Measurements from ENCODE around the gene SIX2. TPM values are rescaled to one million over a fixed set of nuclear protein-coding genes. Genes with fewer than 3 reads are reported as not detected.

Gene SIX2
- total and polyA plus RNA-seq, 7 experiments from 2014 or later = not detected

GRCh38 chr2:45009928-45010701 lies 863 bp upstream of the SIX2 start:
- ChIA-PET CTCF (no interaction called here), POLR2A (no interaction called here)
- Histone ChIP-seq H3K27ac (ENCODE audit: low read depth, low read length) (no peak overlapping the region), H3K4me3 (ENCODE audit: low read length) (no peak overlapping the region), H3K4me1 (ENCODE audit: control insufficient read depth in 2 of 2, insufficient read depth in 2 of 2, low read length in 2 of 2) (no peaks in the 10 kb centered on the region), H3K27me3 (ENCODE audit: control insufficient read depth in 2 of 2, insufficient read depth in 2 of 2, low read length in 2 of 2) (peaks cover 4 to 5% of the 10 kb centered on the region in 2 donors), H3K36me3 (ENCODE audit: control insufficient read depth in 2 of 3, insufficient read depth in 3 of 3, low read length in 3 of 3) (no peaks in the 10 kb centered on the region), H3K9me3 (ENCODE audit: control insufficient read depth in 2 of 3, low read length in 3 of 3) (no peaks in the 10 kb centered on the region)
- Mint-ChIP-seq H3K27me3 (peaks cover 60 to 82% (median 73%) of the 10 kb centered on the region in 5 donors), H3K4me1 (peaks cover 8 to 46% (median 37%) of the 10 kb centered on the region in 7 donors), H3K4me3 (peak overlapping the region in 9 of 10 donors; percentile 27 to 82 (median 58)), H3K9me3 (peaks cover 0 to 2% (median 0%) of the 10 kb centered on the region in 11 donors), H3K27ac (peak overlapping the region in 2 of 9 donors; percentile 23 to 38), H3K36me3 (peaks cover 0 to 4% (median 0%) of the 10 kb centered on the region in 5 donors)
- intact Hi-C loops (cut with micrococcal nuclease) = loop anchor here in 1 of 2 donors (2.0 to 5.0 kb wide), 3 partner anchors 77 to 208 kb away; no protein-coding TSS in a partner anchor
- DNase-seq (no peak), ATAC-seq (no peak)

GRCh38 chr2:45008296-45009129 lies 739 bp downstream of the SIX2 start:
- intact Hi-C loops (cut with micrococcal nuclease) = loop anchor here in 1 of 2 donors (5.0 kb wide), 1 partner anchor 206 kb away; no protein-coding TSS in a partner anchor
- H3K4me1 Mint-ChIP-seq = peaks cover 10 to 44% (median 36%) of the 10 kb centered on the region in 7 donors

DNA sequence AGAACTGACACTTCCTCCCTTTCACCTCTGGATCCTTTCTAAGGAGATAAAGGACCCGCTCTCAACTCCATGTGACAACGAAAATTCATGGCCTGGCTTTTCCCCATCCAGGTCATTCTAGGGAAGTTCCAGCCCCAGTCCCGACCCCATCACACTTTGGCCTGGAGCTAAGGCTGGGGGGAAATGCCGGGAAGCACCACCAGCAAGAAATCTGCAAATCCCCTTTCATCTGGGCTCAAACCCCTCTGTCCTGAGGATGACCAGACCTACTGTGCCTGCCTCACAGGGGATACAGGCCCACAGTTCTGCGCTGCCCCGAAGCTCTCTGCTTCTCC lies 1.3 kb downstream of the SIX2 start:
- H3K9me3 ChIP-seq (ENCODE audit: control insufficient read depth in 2 of 3, low read length in 3 of 3) = no peaks in the 10 kb centered on the region
- intact Hi-C loops (cut with micrococcal nuclease) = loop anchor here in 1 of 2 donors (5.0 kb wide), 1 partner anchor 206 kb away; no protein-coding TSS in a partner anchor
- peaks cover 10 to 48% (median 42%) of the 10 kb centered on the region in 7 donors for H3K4me1 Mint-ChIP-seq
- peaks cover 0 to 4% (median 0%) of the 10 kb centered on the region in 5 donors for H3K36me3 Mint-ChIP-seq
- H3K4me1 ChIP-seq (ENCODE audit: control insufficient read depth in 2 of 2, insufficient read depth in 2 of 2, low read length in 2 of 2) = no peaks in the 10 kb centered on the region
- no peak for ATAC-seq
- peaks cover 4 to 5% of the 10 kb centered on the region in 2 donors for H3K27me3 ChIP-seq (ENCODE audit: control insufficient read depth in 2 of 2, insufficient read depth in 2 of 2, low read length in 2 of 2)
- H3K4me3 ChIP-seq (ENCODE audit: low read length) = no peak overlapping the region
- CTCF ChIA-PET = interaction anchor here (0.5 kb wide), 1 partner anchor 22 kb away, joined by 3 read pairs; no protein-coding TSS in a partner anchor
- no peak overlapping the region for H3K27ac ChIP-seq (ENCODE audit: low read depth, low read length)
- POLR2A ChIA-PET = no interaction called here
- no peak for DNase-seq
- H3K27ac Mint-ChIP-seq = peak overlapping the region in 1 of 9 donors; percentile 54
- peaks cover 63 to 92% (median 77%) of the 10 kb centered on the region in 5 donors for H3K27me3 Mint-ChIP-seq
- peaks cover 0 to 1% (median 0%) of the 10 kb centered on the region in 11 donors for H3K9me3 Mint-ChIP-seq
- H3K4me3 Mint-ChIP-seq = peak overlapping the region in 9 of 10 donors; percentile 33 to 82 (median 51)
- no peaks in the 10 kb centered on the region for H3K36me3 ChIP-seq (ENCODE audit: control insufficient read depth in 2 of 3, insufficient read depth in 3 of 3, low read length in 3 of 3)

More at GRCh38 chr2:45008296-45009129, 739 bp downstream of the SIX2 start:
- H3K9me3 ChIP-seq (ENCODE audit: control insufficient read depth in 2 of 3, low read length in 3 of 3) = no peaks in the 10 kb centered on the region
- peaks cover 57 to 87% (median 73%) of the 10 kb centered on the region in 5 donors for H3K27me3 Mint-ChIP-seq
- POLR2A ChIA-PET = no interaction called here
- H3K36me3 Mint-ChIP-seq = peaks cover 0 to 4% (median 0%) of the 10 kb centered on the region in 5 donors
- peaks cover 4 to 5% of the 10 kb centered on the region in 2 donors for H3K27me3 ChIP-seq (ENCODE audit: control insufficient read depth in 2 of 2, insufficient read depth in 2 of 2, low read length in 2 of 2)
- peaks cover 0 to 1% (median 0%) of the 10 kb centered on the region in 11 donors for H3K9me3 Mint-ChIP-seq
- H3K27ac Mint-ChIP-seq = no peak overlapping the region
- H3K4me3 ChIP-seq (ENCODE audit: low read length) = peak overlapping the region; percentile 27
- no peaks in the 10 kb centered on the region for H3K4me1 ChIP-seq (ENCODE audit: control insufficient read depth in 2 of 2, insufficient read depth in 2 of 2, low read length in 2 of 2)
- CTCF ChIA-PET = interaction anchor here (0.5 kb wide), 1 partner anchor 22 kb away, joined by 3 read pairs; no protein-coding TSS in a partner anchor
- ATAC-seq (no peak), DNase-seq (no peak)
- H3K27ac ChIP-seq (ENCODE audit: low read depth, low read length) = no peak overlapping the region
- H3K36me3 ChIP-seq (ENCODE audit: control insufficient read depth in 2 of 3, insufficient read depth in 3 of 3, low read length in 3 of 3) = no peaks in the 10 kb centered on the region
- H3K4me3 Mint-ChIP-seq = peak overlapping the region; percentile 48 to 82 (median 64)

- POLR2A ChIA-PET = no interaction called here
- peaks cover 62 to 90% (median 75%) of the 10 kb centered on the region in 5 donors for H3K27me3 Mint-ChIP-seq
- Histone ChIP-seq H3K4me3 (ENCODE audit: low read length) (no peak overlapping the region), H3K36me3 (ENCODE audit: control insufficient read depth in 2 of 3, insufficient read depth in 3 of 3, low read length in 3 of 3) (no peaks in the 10 kb centered on the region), H3K27ac (ENCODE audit: low read depth, low read length) (no peak overlapping the region), H3K4me1 (ENCODE audit: control insufficient read depth in 2 of 2, insufficient read depth in 2 of 2, low read length in 2 of 2) (no peaks in the 10 kb centered on the region), H3K9me3 (ENCODE audit: control insufficient read depth in 2 of 3, low read length in 3 of 3) (no peaks in the 10 kb centered on the region), H3K27me3 (ENCODE audit: control insufficient read depth in 2 of 2, insufficient read depth in 2 of 2, low read length in 2 of 2) (peaks cover 3 to 4% of the 10 kb centered on the region in 2 donors)
- peaks cover 10 to 47% (median 44%) of the 10 kb centered on the region in 7 donors for H3K4me1 Mint-ChIP-seq
- H3K27ac Mint-ChIP-seq = no peak overlapping the region
- H3K36me3 Mint-ChIP-seq = peaks cover 0 to 4% (median 0%) of the 10 kb centered on the region in 5 donors
- no peaks in the 10 kb centered on the region for H3K9me3 Mint-ChIP-seq
- intact Hi-C loops (cut with micrococcal nuclease) = loop anchor here in 1 of 2 donors (5.0 kb wide), 1 partner anchor 205 kb away; no protein-coding TSS in a partner anchor
- DNase-seq (no peak), ATAC-seq (no peak)
- CTCF ChIA-PET = no interaction called here
- H3K4me3 Mint-ChIP-seq = peak overlapping the region in 2 of 10 donors; percentile 57 to 66
Observed at GRCh38 chr2:45006942-45007287, 2.3 kb downstream of the SIX2 start.

DNA sequence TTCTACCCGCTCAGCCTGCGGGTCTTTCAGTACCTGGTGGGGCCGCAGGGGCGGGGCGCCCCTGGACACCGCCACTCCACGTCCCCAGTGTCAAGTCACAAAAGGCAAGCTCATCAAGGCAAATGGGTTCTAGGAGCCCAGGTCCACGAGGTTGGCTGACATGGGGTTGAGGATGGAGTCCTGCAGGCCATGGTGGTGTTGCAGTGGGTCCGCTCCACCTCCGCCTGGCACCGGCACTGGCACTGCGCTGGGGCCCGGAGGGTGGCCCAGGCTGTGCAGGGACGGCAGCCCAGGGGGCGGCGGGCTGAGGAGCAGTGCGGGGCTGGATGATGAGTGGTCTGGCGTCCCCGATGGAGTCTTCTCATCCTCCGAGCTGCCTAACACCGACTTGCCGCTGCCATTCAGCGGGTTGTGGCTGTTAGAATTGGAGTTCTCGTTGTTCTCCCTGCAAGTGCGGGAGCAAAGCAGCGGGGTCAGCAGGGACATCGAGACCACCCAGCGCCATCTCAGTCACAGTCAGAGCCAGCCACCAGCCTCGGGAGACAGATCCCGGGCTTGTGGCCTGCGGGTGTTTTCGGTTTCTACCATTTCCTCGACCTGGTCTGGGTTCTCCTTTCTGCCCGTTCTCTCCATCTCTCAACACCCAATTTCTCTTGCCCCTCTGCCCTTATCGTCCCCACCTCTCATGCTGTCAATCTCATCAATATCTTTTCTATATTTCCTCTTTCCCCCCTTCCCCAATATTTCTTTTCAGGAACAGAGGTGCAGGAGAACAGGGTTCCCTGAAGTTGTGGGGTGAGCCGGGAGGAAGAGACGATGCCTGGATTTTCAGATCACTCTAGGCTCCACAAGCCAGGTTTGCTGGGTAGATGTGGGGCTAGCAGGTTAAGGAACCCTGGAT lies 3.0 kb downstream of the SIX2 start:
- Mint-ChIP-seq H3K27ac (no peak overlapping the region), H3K4me3 (peak overlapping the region in 9 of 10 donors; percentile 4 to 81 (median 47)), H3K27me3 (peaks cover 62 to 90% (median 75%) of the 10 kb centered on the region in 5 donors), H3K9me3 (no peaks in the 10 kb centered on the region), H3K36me3 (peaks cover 0 to 4% (median 0%) of the 10 kb centered on the region in 5 donors), H3K4me1 (peaks cover 14 to 53% (median 44%) of the 10 kb centered on the region in 7 donors)
- ChIA-PET CTCF (no interaction called here), POLR2A (no interaction called here)
- no peaks in the 10 kb centered on the region for H3K9me3 ChIP-seq (ENCODE audit: control insufficient read depth in 2 of 3, low read length in 3 of 3)
- H3K27me3 ChIP-seq (ENCODE audit: control insufficient read depth in 2 of 2, insufficient read depth in 2 of 2, low read length in 2 of 2) = peaks cover 3 to 4% of the 10 kb centered on the region in 2 donors
- DNase-seq (no peak), ATAC-seq (no peak)
- intact Hi-C loops (cut with micrococcal nuclease) = loop anchor here in 1 of 2 donors (5.0 kb wide), 1 partner anchor 204 kb away; no protein-coding TSS in a partner anchor
- H3K4me3 ChIP-seq (ENCODE audit: low read length) = no peak overlapping the region
- peaks cover 0 to 4% of the 10 kb centered on the region in 2 donors for H3K4me1 ChIP-seq (ENCODE audit: control insufficient read depth in 2 of 2, insufficient read depth in 2 of 2, low read length in 2 of 2)
- H3K27ac ChIP-seq (ENCODE audit: low read depth, low read length) = no peak overlapping the region
- H3K36me3 ChIP-seq (ENCODE audit: control insufficient read depth in 2 of 3, insufficient read depth in 3 of 3, low read length in 3 of 3) = no peaks in the 10 kb centered on the region

All from naive thymus-derived CD4-positive, alpha-beta T cell (primary cell).